Loucy (cell line): ENCODE results near the gene AP3S1.

ENCODE experiments used
- CTCF ChIP-seq: fragments of 200-600 bp; sonication (generic); conservative IDR thresholded peaks from 2 replicates; pipeline ENCODE4 v1.5.1; 2014; ENCODE audit warnings: mild to moderate bottlenecking, antibody characterized with exemption, low read length
- EZH2phosphoT487 ChIP-seq: fragments of 200-600 bp; IDR thresholded peaks from 2 replicates; pipeline ENCODE4 v1.6.1; 2018; ENCODE audit warnings: antibody characterized with exemption, mild to moderate bottlenecking, moderate library complexity, borderline replicate concordance

- TF ChIP-seq CTCF (no peak), EZH2phosphoT487 (no peak)
These were observed 54.1 kb downstream of the AP3S1 start for GRCh38 chr5:115895821-115896220.
